Stimulated activated CD4-positive, alpha-beta T cell treated with anti-CD3 and anti-CD28 coated beads, Interleukin-12 subunit alpha, Interleukin-12 subunit beta, amount 100 ng/mL, for 24 hours (primary cell): Measurements from ENCODE around the gene ACP5.
A peak's percentile ranks its signal among the peaks of the same experiment; 100 is the strongest.
"Not testable (repeated sequence)": the region's sequence is repeated elsewhere in the genome, so short reads cannot be mapped to it uniquely, and the experiment has no call there.

ENCODE experiments used
- DNase-seq, 2 experiments: peaks; one replicate each; pipeline ENCODE4 v3.0.0-alpha.2; 2020; ENCODE audit warnings: low read depth in 2 of 2

The ACP5 gene

GRCh38 chr19:11578258-11579142 is 1.1 kb upstream of the ACP5 start:
- DNase-seq = no peak

GRCh38 chr19:11576227-11576626 is 1.2 kb downstream of the ACP5 start:
- DNase-seq = no peak

GRCh38 chr19:11574689-11575088 is 2.8 kb downstream of the ACP5 start:
- no peak for DNase-seq

- not testable (repeated sequence) for DNase-seq
Observed at GRCh38 chr19:11573763-11574162, 3.7 kb downstream of the ACP5 start.

- not testable (repeated sequence) for DNase-seq
Observed at GRCh38 chr19:11573354-11573753, 4.1 kb downstream of the ACP5 start.

- DNase-seq = no peak
Observed at GRCh38 chr19:11570039-11570462, 7.4 kb downstream of the ACP5 start.

- no peak for DNase-seq
Observed at GRCh38 chr19:11566164-11566563, 11.3 kb downstream of the ACP5 start.

GRCh38 chr19:11565649-11565980 is 11.8 kb downstream of the ACP5 start:
- not testable (repeated sequence) for DNase-seq

GRCh38 chr19:11564082-11564807 is 13.2 kb downstream of the ACP5 start:
- not testable (repeated sequence) for DNase-seq

- DNase-seq = no peak
Observed at GRCh38 chr19:11563532-11563931, 13.9 kb downstream of the ACP5 start.

GRCh38 chr19:11560404-11561051 is 16.9 kb downstream of the ACP5 start:
- DNase-seq = no peak

- DNase-seq = peak; percentile 94 to 95
Observed at GRCh38 chr19:11558881-11559828, 18.3 kb downstream of the ACP5 start, which contains the start of gene ELOF1. TSS of gene ELOF1 (minus strand) at chr19:11559230. CDS start at chr19:11554347, 4,883 bp downstream.

GRCh38 chr19:11556634-11557420 is 20.6 kb downstream of the ACP5 start:
- DNase-seq = no peak

- DNase-seq = no peak
Observed at GRCh38 chr19:11555246-11555645, 22.2 kb downstream of the ACP5 start.

- no peak for DNase-seq
Observed at GRCh38 chr19:11554160-11554559, 23.3 kb downstream of the ACP5 start.

- DNase-seq = no peak
Observed at GRCh38 chr19:11552666-11553372, 24.6 kb downstream of the ACP5 start.

- DNase-seq = no peak
Observed at GRCh38 chr19:11551603-11552235, 25.7 kb downstream of the ACP5 start.

GRCh38 chr19:11550265-11550664 is 27.2 kb downstream of the ACP5 start:
- no peak for DNase-seq

- no peak for DNase-seq
Observed at GRCh38 chr19:11549386-11549953, 28.0 kb downstream of the ACP5 start.
